Liver (tissue), 9 donors: ENCODE data around the gene PRG2. TPM values are rescaled to one million over a fixed set of nuclear protein-coding genes. Genes with fewer than 3 reads are reported as not detected.

Experiments used
- DNase-seq: peaks from one replicate; pipeline ENCODE4 v3.0.0-alpha.2; 2017; ENCODE audit warnings: low spot score
- H3K27ac ChIP-seq, 2 donors: one replicate each; pipeline ENCODE4 v1.7.0; 2013; ENCODE audit warnings: inconsistent platforms in 2 of 2, low read length in 2 of 2, control low read depth in 1 of 2, low read depth in 1 of 2, mild to moderate bottlenecking in 1 of 2
- H3K27me3 ChIP-seq, 4 donors: one replicate each; pipeline versions ENCODE4 v1.6.1 to v1.7.0; 2013; ENCODE audit warnings: low read length in 3 of 4, inconsistent platforms in 1 of 4, mild to moderate bottlenecking in 1 of 4, moderate library complexity in 1 of 4; ENCODE audit not compliant: control insufficient read depth in 4 of 4, insufficient read depth in 4 of 4
- H3K36me3 ChIP-seq, 4 donors: one replicate each; pipeline versions ENCODE4 v1.6.1 to v1.7.0; 2013; ENCODE audit warnings: low read length in 3 of 4, mild to moderate bottlenecking in 3 of 4, low read depth in 1 of 4, moderate library complexity in 1 of 4; ENCODE audit not compliant: control insufficient read depth in 4 of 4, insufficient read depth in 3 of 4
- H3K4me1 ChIP-seq, 4 donors: one replicate each; pipeline versions ENCODE4 v1.6.1 to v1.7.0; 2013; ENCODE audit warnings: low read length in 3 of 4, mild to moderate bottlenecking in 3 of 4, moderate library complexity in 1 of 4; ENCODE audit not compliant: control insufficient read depth in 4 of 4, insufficient read depth in 4 of 4
- H3K4me3 ChIP-seq, 3 donors: one replicate each; pipeline versions ENCODE4 v1.6.1 to v1.7.0; 2013; ENCODE audit warnings: low read length in 3 of 3, control low read depth in 1 of 3, low read depth in 1 of 3, mild to moderate bottlenecking in 1 of 3
- H3K9ac ChIP-seq, 2 donors: one replicate each; pipeline ENCODE4 v1.7.0; 2013; ENCODE audit warnings: low read length in 2 of 2, mild to moderate bottlenecking in 2 of 2, moderate library complexity in 2 of 2, control low read depth in 1 of 2, low read depth in 1 of 2
- H3K9me3 ChIP-seq, 4 donors: one replicate each; pipeline versions ENCODE4 v1.6.1 to v1.7.0; 2013; ENCODE audit warnings: low read length in 3 of 4; ENCODE audit not compliant: control insufficient read depth in 4 of 4
- CTCF ChIP-seq: fragments of 150-350 bp; IDR thresholded peaks from 2 replicates; pipeline ENCODE4 v1.5.1; 2017; ENCODE audit warnings: improper control_type of control experiment, low read depth, low read length; ENCODE audit not compliant: missing input control
- EGR1 ChIP-seq, 2 donors: IDR thresholded peaks; 2 replicates each; pipeline ENCODE4 v1.6.1; 2016 to 2018; ENCODE audit warnings: antibody characterized with exemption in 2 of 2, low read depth in 2 of 2
- FOXA1 ChIP-seq: IDR thresholded peaks from 2 replicates; pipeline ENCODE4 v1.6.1; 2016; ENCODE audit warnings: antibody characterized with exemption
- GABPA ChIP-seq, 2 donors: IDR thresholded peaks in 1 of 2; conservative IDR thresholded peaks in 1 of 2; 2 replicates each; pipeline ENCODE4 v1.6.1; 2016; ENCODE audit warnings: antibody characterized with exemption in 2 of 2, mild to moderate bottlenecking in 1 of 2, moderate library complexity in 1 of 2
- HNF4G ChIP-seq: IDR thresholded peaks from 2 replicates; pipeline ENCODE4 v1.6.1; 2016; ENCODE audit warnings: antibody characterized with exemption
- JUND ChIP-seq, 2 donors: IDR thresholded peaks; 2 replicates each; pipeline ENCODE4 v1.6.1; 2016; ENCODE audit warnings: antibody characterized with exemption in 2 of 2
- RAD21 ChIP-seq, 2 donors: IDR thresholded peaks; 2 replicates each; pipeline ENCODE4 v1.6.1; 2016; ENCODE audit warnings: antibody characterized with exemption in 2 of 2, mild to moderate bottlenecking in 2 of 2
- REST ChIP-seq: IDR thresholded peaks from 2 replicates; pipeline ENCODE4 v1.6.1; 2016; ENCODE audit warnings: antibody characterized with exemption, mild to moderate bottlenecking
- SP1 ChIP-seq: IDR thresholded peaks from 2 replicates; pipeline ENCODE4 v1.6.1; 2018; ENCODE audit warnings: antibody characterized with exemption, mild to moderate bottlenecking
- TAF1 ChIP-seq: conservative IDR thresholded peaks from 2 replicates; pipeline ENCODE4 v1.6.1; 2016; ENCODE audit warnings: antibody characterized with exemption, mild to moderate bottlenecking
- ZBTB33 ChIP-seq: IDR thresholded peaks from 2 replicates; pipeline ENCODE4 v1.6.1; 2016; ENCODE audit warnings: antibody characterized with exemption
- WGBS: extraction: QIAGEN DNeasy Blood & Tissue Kit; methylation state at CpG from one replicate; pipeline ENCODE4 v1.1.7; 2013; 5-methylcytosine and 5-hydroxymethylcytosine counted together
- polyA plus RNA-seq, 2 donors: library from polyadenylated mRNA; stranded (reverse) in 1 of 2; unstranded in 1 of 2; fragments of 200-250 nt in 1 of 2; fragments of >200 nt in 1 of 2; fragmentation: Nextera tagmentation in 1 of 2; extraction: Ambion mirVana in 1 of 2; gene quantifications; one replicate each; pipeline versions ENCODE4 v1.2.1 to v1.2.3, GENCODE V29; 2013 to 2015
- total RNA-seq, 2 donors: library from RNA; depleted of rRNA; stranded (reverse); fragments of >200 nt; gene quantifications; one replicate each; pipeline ENCODE4 v1.2.3, GENCODE V29; 2014
- donor health status: healthy.
- donor health status: healthy.
- donor health status: healthy.
- donor health status: healthy.
- donor health status: healthy.

PRG2 gene
- total and polyA plus RNA-seq, 4 donors = 0.74 to 24.2 (median 1.2) TPM; not detected in 1

- no peak for DNase-seq
- Histone ChIP-seq H3K4me1 (no peaks in the 10 kb centered on the region), H3K9me3 (no peaks in the 10 kb centered on the region), H3K9ac (no peak overlapping the region), H3K27me3 (no peaks in the 10 kb centered on the region), H3K36me3 (no peaks in the 10 kb centered on the region), H3K4me3 (no peak overlapping the region), H3K27ac (no peak overlapping the region)
- TF ChIP-seq CTCF = no peak
- TF ChIP-seq TAF1 = no peak
- no peak for TF ChIP-seq SP1
- no peak for TF ChIP-seq JUND (IDR thresholded peaks at IDR 0.05)
- TF ChIP-seq FOXA1 = no peak
- TF ChIP-seq ZBTB33 = no peak
- TF ChIP-seq HNF4G = no peak
- no peak for TF ChIP-seq GABPA (IDR thresholded peaks at IDR 0.05 in 1 of 2, conservative IDR thresholded peaks at IDR 0.05 in 1 of 2)
- TF ChIP-seq RAD21 (IDR thresholded peaks at IDR 0.05) = no peak
- WGBS = 75% methylated on average over 26 of the region's 26 CpGs
These were observed 14.1 kb downstream of the PRG2 start for GRCh38 chr11:57376095-57377090.

- Histone ChIP-seq H3K4me1 (no peaks in the 10 kb centered on the region), H3K27ac (no peak overlapping the region), H3K4me3 (no peak overlapping the region), H3K36me3 (no peaks in the 10 kb centered on the region), H3K27me3 (no peaks in the 10 kb centered on the region), H3K9me3 (no peaks in the 10 kb centered on the region), H3K9ac (no peak overlapping the region)
- no peak for DNase-seq
- TF ChIP-seq EGR1 (IDR thresholded peaks at IDR 0.05; ENCODE audit: low read depth in 2 of 2) (no peak), FOXA1 (no peak), CTCF (no peak)
- WGBS = 87% methylated on average over 2 of the region's 2 CpGs
These were observed 15.0 kb downstream of the PRG2 start for GRCh38 chr11:57375490-57375889.

GRCh38 chr11:57374966-57375365, 15.5 kb downstream of the PRG2 start:
- Histone ChIP-seq H3K36me3 (no peaks in the 10 kb centered on the region), H3K9me3 (no peaks in the 10 kb centered on the region), H3K27me3 (no peaks in the 10 kb centered on the region), H3K4me3 (no peak overlapping the region), H3K27ac (no peak overlapping the region), H3K9ac (no peak overlapping the region), H3K4me1 (no peaks in the 10 kb centered on the region)
- 98% methylated on average over 3 of the region's 3 CpGs for WGBS
- DNase-seq = no peak
- TF ChIP-seq EGR1 (IDR thresholded peaks at IDR 0.05; ENCODE audit: low read depth in 2 of 2) (no peak), REST (no peak)
